SK-N-SH treated with all-trans-retinoic acid at 6 μM for 48 hours (cell line): ENCODE data around the gene ANKRD44.

ENCODE experiments used
- POU6F1 ChIP-seq: fragments of 250-450 bp; sonication (Bioruptor Pico); IDR thresholded peaks from 2 replicates; pipeline ENCODE4 v1.8.0; 2021; ENCODE audit warnings: low read depth, mild to moderate bottlenecking, moderate library complexity, borderline replicate concordance
- ZNF565 ChIP-seq: fragments of 450-650 bp; formaldehyde crosslinking; conservative IDR thresholded peaks from 2 replicates; pipeline ENCODE4 v1.5.0; 2020; ENCODE audit warnings: low read depth, mild to moderate bottlenecking, moderate library complexity

GRCh38 chr2:197274937-197275336 is 35.6 kb downstream of the ANKRD44 start:
- no peak for TF ChIP-seq ZNF565
- TF ChIP-seq POU6F1 (CRISPR knock-in tag), result no peak
